RKO (cell line): ENCODE results near the gene ITGB7.

Source experiments
- DNase-seq: peaks from one replicate; pipeline ENCODE4 v3.0.0-alpha.2; 2016; ENCODE audit warnings: low spot score

Gene ITGB7

DNA sequence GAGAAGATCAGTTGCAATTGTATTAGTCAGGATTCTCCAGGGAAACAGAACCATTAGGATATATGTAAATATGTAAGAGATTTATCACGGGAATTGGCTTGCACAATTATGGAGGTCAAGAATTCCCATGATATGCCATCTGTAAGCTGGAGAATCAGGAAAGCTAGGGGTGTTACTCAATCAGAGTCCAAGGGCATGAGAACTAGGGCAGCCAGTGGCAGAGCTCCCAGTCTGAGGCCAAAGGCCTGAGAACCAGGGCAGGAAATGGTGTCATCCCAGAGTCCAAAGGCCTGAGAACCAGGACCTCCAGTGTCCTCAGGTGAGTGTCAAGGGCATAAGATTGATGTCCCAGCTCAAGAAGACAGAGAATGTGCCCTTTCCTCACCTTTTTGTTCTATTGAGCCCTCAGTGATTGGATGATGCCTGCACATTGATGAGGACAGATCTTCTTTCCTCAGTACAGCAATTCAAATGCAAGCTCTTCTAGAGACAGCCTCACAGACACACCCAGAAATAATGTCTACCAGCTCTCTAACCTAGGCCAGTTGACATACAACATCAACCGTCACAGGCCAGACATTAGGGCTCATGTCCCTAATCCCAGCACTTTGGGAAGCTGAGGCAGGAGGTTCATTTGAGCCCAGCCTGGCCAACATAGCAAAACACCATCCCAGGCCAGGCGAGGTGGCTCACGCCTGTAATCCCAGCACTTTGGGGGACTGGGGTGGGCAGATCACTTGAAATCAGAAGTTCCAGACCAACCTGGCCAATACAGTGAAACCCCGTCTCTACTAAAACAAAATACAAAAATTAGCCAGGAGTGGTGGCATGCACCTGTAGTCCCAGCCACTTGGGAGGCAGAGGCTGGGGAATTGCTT is 61.4 kb downstream of the ITGB7 start:
- DNase-seq: no peak

DNA sequence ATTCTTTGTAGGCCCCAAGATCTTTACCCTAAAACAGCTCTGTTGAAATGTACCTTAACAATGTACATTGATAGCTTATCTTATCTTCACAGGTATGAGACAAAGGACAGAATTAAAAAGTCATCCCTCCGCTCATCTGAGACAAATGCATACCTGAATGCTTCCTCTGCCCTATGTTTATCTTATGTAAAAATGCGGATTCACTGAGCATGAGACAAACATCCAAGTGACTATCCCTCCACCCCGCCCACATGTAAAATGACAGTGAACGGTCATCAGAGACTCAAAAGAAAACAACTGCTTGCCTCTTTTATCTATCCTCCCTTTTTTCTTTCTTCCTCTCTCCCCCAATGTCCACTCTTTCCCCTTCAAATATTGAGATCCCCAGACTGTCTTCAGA is 63.7 kb downstream of the ITGB7 start:
- DNase-seq: no peak
